Measurements from ENCODE around the gene CDK15.
A peak's percentile ranks its signal among the peaks of the same experiment; 100 is the strongest.
"Not testable (repeated sequence)": the region's sequence is repeated elsewhere in the genome, so short reads cannot be mapped to it uniquely, and the experiment has no call there.

Gene CDK15

DNA sequence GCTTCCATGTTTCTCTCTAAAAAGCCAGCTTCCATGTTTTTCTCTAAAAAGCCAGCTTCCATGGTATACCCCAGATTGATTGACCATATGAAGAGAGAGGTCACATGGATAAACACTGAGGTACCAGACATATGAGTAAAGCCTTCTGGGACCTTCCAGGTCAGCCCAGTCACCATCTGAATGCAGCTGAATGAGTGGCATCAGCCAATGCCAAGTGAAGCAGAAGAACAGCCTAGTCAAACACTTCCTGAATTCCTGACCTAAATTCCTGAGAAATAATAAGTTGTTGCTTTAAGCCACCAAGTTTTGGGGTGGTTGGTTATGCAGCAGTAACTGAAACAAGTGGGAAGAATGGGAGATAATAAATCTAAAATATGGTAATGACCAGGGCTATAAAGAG is 19.9 kb upstream of the CDK15 start:
- DNase-seq (ENCODE audit: low read depth), result no peak

DNA sequence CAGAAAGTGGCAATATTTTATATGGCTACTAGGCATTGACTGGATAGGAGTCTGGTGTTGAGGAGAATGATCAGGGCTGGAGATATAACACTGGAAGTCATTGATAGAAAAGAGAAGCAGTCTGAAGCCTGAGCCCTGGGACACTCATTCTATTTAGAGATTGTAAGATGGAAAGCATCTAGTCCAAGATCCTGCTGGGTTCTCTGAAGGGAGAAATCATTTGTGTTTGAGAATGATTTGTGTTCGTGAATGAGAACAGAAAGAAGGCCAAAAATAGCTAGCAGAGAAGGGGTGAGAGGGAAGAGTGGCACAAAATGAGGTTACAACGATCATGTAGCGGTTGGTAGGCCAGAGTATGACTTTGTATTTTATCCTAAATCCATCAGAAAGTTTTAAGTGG is 18.0 kb upstream of the CDK15 start:
- DNase-seq (ENCODE audit: low read depth), result no peak
- H3K4me3 ChIP-seq (ENCODE audit: low read depth, low read length), result no peak overlapping the region

More for the DNA sequence above, 19.9 kb upstream of the CDK15 start:
- H3K4me3 ChIP-seq (ENCODE audit: low read depth, low read length), result no peak overlapping the region

DNA sequence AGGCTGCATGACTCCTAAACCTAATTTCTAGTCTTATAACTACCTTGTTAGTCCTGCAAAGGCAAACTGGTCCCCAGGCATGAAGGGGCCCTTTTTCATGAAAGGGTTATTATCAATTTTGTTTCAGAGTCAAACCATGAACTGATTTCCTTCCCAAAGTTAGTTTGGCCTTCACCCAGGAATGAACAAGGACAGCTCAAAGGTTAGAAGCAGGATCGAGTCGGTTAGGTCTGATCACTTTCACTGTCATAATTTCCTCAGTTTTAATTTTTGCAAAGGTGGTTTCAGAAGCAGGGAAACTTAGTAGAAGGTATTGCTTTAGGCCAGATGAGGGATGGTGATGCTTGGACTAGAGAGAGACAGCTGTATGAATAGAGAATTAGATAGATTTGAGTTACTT is 16.9 kb upstream of the CDK15 start:
- H3K4me3 ChIP-seq (ENCODE audit: low read depth, low read length), result no peak overlapping the region
- DNase-seq (ENCODE audit: low read depth), result no peak

DNA sequence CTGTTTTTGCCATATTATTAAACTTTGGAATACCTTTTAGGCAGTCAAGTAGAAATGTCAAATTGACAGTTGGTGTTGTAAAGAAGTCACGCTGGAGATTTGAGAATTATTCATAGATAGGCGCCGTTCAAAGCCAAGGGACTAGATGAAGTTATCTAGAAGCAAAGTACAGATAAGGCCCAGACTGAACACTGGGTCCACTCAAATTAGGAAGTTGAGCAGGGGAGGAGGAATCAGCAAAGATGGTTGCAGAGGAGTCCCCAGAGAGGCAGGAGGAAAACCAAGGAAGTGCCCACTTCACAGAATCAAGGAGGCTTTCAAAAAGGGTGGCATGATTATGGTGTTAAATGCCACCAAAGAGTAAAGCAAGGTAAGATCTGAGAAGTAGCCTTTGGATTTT is 16.0 kb upstream of the CDK15 start:
- no peak for DNase-seq (ENCODE audit: low read depth)
- H3K4me3 ChIP-seq (ENCODE audit: low read depth, low read length), result no peak overlapping the region

- no peak overlapping the region for H3K4me3 ChIP-seq (ENCODE audit: low read depth, low read length)
- DNase-seq (ENCODE audit: low read depth), result no peak
Measured at GRCh38 chr2:201790989-201791388, 15.3 kb upstream of the CDK15 start.

- DNase-seq (ENCODE audit: low read depth), result no peak
- no peak overlapping the region for H3K4me3 ChIP-seq (ENCODE audit: low read depth, low read length)
Measured at GRCh38 chr2:201793631-201794030, 12.7 kb upstream of the CDK15 start.

GRCh38 chr2:201794294-201794693 is 12.0 kb upstream of the CDK15 start:
- no peak for DNase-seq (ENCODE audit: low read depth)
- H3K4me3 ChIP-seq (ENCODE audit: low read depth, low read length), result no peak overlapping the region

- no peak for DNase-seq (ENCODE audit: low read depth)
Measured at GRCh38 chr2:201795607-201796477, 10.5 kb upstream of the CDK15 start.

DNA sequence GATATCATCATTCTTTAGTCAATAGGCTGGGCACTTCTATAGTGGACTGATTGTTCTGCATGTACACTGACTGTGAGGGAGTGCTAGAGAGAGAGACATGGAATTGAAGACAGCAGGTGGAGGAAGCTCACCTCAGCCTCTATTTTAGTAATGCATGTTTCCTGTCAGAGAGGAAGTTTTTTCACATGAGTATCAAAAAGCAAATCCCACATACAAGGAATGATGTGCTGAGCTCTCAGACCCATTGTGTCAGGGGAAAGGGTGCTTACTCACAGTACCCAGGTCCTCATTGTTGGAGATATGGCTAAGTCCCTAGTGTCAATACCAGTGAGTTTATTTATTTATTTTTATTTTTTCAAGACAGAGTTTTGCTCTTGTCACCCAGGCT is 9.9 kb upstream of the CDK15 start:
- DNase-seq (ENCODE audit: low read depth), result no peak
- H3K4me3 ChIP-seq (ENCODE audit: low read depth, low read length), result no peak overlapping the region

More at GRCh38 chr2:201795607-201796477, 10.5 kb upstream of the CDK15 start:
- no peak overlapping the region for H3K4me3 ChIP-seq (ENCODE audit: low read depth, low read length)

DNA sequence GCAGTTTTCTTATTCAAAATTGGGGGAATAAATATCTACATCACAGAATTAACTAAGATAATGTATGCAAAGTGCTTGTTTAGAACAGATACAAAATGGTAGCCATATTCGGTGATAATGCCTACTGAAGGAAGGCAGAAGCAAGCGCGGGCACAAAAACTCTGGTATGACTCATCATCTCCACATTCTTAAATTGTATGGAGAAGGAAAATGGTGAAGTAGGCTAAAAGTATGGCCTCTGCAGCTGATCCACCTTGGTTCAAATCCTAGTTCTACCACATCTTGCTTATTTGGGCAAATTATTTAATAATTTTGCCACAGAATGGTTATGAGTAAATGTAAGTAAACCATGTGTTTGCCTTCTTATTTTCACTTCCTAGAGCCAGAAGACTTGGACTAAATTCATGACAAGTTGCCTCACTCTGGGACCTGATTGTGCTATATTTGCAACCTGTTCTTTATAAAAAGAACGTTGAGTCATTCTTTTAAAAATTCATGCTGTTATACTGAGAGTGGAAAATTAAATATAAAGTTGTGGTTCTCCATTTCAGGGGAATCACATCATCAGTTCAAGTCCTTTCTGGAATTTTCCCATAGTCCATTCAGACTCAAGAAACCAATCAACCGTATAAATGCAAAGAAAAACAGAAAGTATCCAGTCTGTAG is 9.0 kb upstream of the CDK15 start:
- H3K4me3 ChIP-seq (ENCODE audit: low read depth, low read length), result no peak overlapping the region
- DNase-seq (ENCODE audit: low read depth), result peak; percentile 30

DNA sequence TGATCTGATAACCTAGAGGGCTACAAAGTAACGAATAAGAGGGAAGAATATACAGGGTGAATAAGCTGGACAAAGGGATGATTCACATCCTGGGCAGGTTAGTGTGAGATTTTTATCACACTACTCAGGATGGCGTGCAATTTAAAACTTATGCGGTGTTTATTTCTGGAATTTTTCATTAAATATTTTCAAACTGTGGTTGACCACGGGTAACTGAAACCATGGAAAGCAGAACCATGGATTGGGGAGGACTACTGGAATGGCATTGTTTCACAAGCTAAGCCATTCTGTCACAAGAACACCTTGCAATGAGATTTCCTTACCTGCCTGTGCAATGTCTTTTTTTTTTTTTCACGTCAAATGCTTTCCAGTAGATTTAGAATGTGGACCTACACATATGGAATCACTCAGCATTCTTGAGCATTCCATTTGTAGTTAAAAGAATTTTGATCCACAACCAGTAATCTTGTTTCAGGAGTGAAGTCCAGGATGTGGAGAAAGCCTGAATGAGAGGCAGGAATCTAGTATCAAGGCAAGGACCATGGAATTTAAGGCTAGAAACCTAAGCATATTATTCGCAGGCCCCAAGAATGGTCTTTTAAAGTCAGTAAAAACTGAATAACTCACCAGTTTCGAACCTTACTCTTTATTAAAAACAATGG is 8.0 kb upstream of the CDK15 start:
- peak; percentile 66 for DNase-seq (ENCODE audit: low read depth)

GRCh38 chr2:201798914-201799285 is 7.4 kb upstream of the CDK15 start:
- H3K4me3 ChIP-seq (ENCODE audit: low read depth, low read length); DNase-seq (ENCODE audit: low read depth): not testable (repeated sequence)

More for the DNA sequence above, 8.0 kb upstream of the CDK15 start:
- no peak overlapping the region for H3K4me3 ChIP-seq (ENCODE audit: low read depth, low read length)

GRCh38 chr2:201807452-201807999 is 1.2 kb downstream of the CDK15 start:
- DNase-seq (ENCODE audit: low read depth), result peak; percentile 92
- no peak overlapping the region for H3K4me3 ChIP-seq (ENCODE audit: low read depth, low read length)

DNA sequence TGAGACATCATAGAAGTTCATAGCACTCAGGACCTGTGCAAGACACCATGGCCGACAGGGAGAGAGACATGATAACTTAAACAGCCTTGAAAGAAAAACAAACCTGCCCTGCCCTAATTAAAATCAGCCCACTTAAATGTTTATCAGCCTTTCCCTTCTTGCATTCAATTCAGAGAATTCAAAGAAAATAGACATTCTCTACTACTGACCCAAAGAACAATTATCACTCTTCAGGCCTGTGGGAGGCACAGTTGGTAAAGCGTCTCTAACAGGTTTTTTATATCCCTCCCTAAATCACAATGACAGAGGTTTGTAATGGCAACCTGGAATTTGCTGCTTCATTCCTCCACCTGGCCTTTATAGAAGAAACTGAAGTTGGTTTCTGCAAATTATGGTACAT is 1.7 kb downstream of the CDK15 start:
- DNase-seq (ENCODE audit: low read depth), result no peak
- no peak overlapping the region for H3K4me3 ChIP-seq (ENCODE audit: low read depth, low read length)

- DNase-seq (ENCODE audit: low read depth), result no peak
- no peak overlapping the region for H3K4me3 ChIP-seq (ENCODE audit: low read depth, low read length)
Measured at GRCh38 chr2:201809633-201810032, 3.3 kb downstream of the CDK15 start.

- not testable (repeated sequence) for DNase-seq (ENCODE audit: low read depth)
Measured at GRCh38 chr2:201810604-201811003, 4.3 kb downstream of the CDK15 start.

DNA sequence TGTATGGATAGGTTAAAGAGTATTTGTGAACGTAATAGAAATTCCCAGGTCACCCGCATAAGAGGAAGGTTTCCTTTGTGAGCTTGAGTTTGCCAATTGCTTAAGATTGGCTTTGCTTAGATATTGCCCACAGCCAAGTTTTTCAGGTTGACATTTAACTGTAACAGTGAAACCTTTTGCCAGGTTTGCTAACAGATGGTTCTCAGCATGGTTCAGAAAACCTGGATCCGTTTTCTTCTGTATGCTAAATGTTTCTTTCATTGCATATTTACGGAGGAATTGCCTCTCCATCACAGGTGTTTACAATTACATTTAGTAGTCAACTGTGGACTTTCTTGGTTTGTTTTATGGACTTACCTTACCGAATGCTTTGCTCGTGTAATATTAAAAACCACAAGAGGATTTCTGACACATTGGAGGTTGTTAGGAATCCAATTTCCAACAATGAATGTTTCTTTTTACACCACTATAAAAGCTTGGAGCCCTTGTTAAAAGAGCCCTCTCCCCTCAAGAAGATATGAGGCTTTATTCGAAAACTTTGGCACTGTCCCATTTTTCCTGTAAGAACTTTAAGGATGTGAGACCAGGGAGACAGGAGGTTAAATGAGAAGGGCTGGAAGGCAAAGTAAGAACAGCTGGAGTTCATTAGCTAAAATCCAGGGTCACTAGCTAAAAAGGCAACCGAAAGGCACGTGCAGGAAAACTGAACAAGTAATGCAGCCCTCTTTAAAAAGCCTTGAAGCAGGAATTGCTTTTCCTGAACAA is 7.8 kb downstream of the CDK15 start:
- H3K4me3 ChIP-seq (ENCODE audit: low read depth, low read length), result no peak overlapping the region

More at GRCh38 chr2:201810604-201811003, 4.3 kb downstream of the CDK15 start:
- not testable (repeated sequence) for H3K4me3 ChIP-seq (ENCODE audit: low read depth, low read length)

DNA sequence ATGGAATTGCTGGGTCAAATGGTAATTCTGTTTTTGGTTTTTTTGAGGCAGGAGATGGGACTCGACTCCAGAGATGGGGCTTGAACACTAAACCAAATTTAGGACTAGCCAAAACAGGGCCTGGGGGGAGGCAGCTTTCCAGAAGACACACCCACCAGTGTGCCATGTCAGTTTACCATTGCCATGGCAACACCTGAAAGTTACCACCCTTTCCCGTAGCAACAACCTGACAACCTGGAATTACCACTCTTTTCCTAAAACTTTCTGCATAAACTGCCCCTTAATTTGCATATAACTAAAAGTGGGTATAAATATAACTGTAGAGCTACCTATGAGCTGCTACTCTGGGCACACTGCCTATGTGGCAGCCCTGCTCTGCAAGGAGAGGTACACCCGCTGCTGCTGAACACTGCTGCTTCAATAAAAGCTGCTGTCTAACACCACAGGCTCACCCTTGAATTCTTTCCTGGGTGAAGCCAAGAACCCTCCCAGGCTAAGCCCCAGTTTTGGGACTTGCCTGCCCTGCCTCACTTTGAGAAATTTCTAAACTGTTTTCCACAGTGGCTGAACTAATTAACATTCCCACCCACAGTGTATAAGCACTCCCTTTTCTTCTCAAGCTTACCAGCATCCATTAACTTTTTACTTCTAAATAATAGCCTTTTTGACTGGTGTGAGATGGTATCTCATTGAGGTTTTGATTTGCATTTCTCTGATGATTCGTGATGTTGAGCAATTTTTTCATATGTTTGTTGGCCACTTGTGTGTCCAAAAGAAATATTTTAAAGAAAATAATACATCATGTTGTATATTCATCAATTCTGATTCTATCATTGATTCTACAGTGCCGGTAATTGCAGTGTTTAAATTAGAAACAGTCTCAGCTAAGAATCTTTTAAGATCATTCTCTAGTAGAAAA is 10.6 kb downstream of the CDK15 start:
- no peak overlapping the region for H3K4me3 ChIP-seq (ENCODE audit: low read depth, low read length)
- no peak for DNase-seq (ENCODE audit: low read depth)

More for the DNA sequence above, 7.8 kb downstream of the CDK15 start:
- DNase-seq (ENCODE audit: low read depth), result no peak
